Measurements from ENCODE around the gene UNC5A.

- TF ChIP-seq EZH2 (IDR thresholded peaks at IDR 0.05) (no peak), POLR2AphosphoS5 (IDR thresholded peaks at IDR 0.05; ENCODE audit: borderline replicate concordance, low read depth, low read length) (no peak), FOXP2 (optimal IDR thresholded peaks at IDR 0.05; ENCODE audit: control extremely low read depth, extremely low read length, insufficient read depth) (no peak)
Observed at GRCh38 chr5:176877793-176878331, 67.5 kb downstream of the UNC5A start.

Data from SK-N-MC (cell line).